ENCODE data around the gene RAB27A.

RAB27A gene

GRCh38 chr15:55186331-55186730, 103.3 kb downstream of the RAB27A start:
- H3K4me3 ChIP-seq (ENCODE audit: low read depth, low read length, poor library complexity, severe bottlenecking), result no peak overlapping the region
- no peak for TF ChIP-seq EZH2 (IDR thresholded peaks at IDR 0.05; ENCODE audit: borderline replicate concordance, low read length)
- TF ChIP-seq, protein P1, sequence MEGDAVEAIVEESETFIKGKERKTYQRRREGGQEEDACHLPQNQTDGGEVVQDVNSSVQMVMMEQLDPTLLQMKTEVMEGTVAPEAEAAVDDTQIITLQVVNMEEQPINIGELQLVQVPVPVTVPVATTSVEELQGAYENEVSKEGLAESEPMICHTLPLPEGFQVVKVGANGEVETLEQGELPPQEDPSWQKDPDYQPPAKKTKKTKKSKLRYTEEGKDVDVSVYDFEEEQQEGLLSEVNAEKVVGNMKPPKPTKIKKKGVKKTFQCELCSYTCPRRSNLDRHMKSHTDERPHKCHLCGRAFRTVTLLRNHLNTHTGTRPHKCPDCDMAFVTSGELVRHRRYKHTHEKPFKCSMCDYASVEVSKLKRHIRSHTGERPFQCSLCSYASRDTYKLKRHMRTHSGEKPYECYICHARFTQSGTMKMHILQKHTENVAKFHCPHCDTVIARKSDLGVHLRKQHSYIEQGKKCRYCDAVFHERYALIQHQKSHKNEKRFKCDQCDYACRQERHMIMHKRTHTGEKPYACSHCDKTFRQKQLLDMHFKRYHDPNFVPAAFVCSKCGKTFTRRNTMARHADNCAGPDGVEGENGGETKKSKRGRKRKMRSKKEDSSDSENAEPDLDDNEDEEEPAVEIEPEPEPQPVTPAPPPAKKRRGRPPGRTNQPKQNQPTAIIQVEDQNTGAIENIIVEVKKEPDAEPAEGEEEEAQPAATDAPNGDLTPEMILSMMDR (IDR thresholded peaks at IDR 0.05; ENCODE audit: low read length), result no peak
- no peak overlapping the region for H3K27ac ChIP-seq (ENCODE audit: low read depth, low read length, poor library complexity, severe bottlenecking)
- H3F3A ChIP-seq (ENCODE audit: insufficient read depth, low read length), result no peaks in the 10 kb centered on the region
- H3K4me1 ChIP-seq (ENCODE audit: insufficient read depth, low read length, severe bottlenecking), result no peaks in the 10 kb centered on the region
- no peaks in the 10 kb centered on the region for H3K9me3 ChIP-seq (ENCODE audit: low read length)
- peaks cover 38% of the 10 kb centered on the region for H3K79me2 ChIP-seq (ENCODE audit: insufficient read depth, low read length)
- peaks cover 94% of the 10 kb centered on the region for H3K36me3 ChIP-seq (ENCODE audit: insufficient read depth, low read length)
- H2AFZ ChIP-seq (ENCODE audit: low read length), result no peak overlapping the region
- H3K4me2 ChIP-seq (ENCODE audit: low read length), result no peak overlapping the region
- no peaks in the 10 kb centered on the region for H4K20me1 ChIP-seq (ENCODE audit: insufficient read depth, low read length)
- no peak overlapping the region for H3K9ac ChIP-seq (ENCODE audit: low read length)
- H3K9me2 ChIP-seq (ENCODE audit: low read depth, low read length), result no peaks in the 10 kb centered on the region
- no peaks in the 10 kb centered on the region for H3K27me3 ChIP-seq (ENCODE audit: insufficient read depth, low read length)

DNA sequence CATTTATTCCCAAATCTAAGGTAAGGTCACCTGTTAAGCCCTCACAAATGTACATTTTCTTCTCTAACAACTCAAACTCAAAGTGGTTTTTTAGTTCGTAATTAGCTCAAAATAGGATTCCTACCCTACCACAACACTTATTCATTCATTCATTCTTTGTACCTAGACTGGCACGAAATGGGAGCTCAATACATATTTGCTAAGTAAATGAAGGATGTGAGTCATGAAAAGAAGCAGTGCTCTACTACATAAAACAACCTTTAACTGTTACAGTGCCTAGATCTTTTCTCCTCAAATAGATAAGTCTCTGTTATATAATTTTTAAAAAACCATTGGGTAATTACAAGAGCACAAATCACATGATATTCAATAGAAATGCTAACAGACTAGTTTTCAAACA, 105.9 kb downstream of the RAB27A start:
- H3K27ac ChIP-seq (ENCODE audit: low read depth, low read length, poor library complexity, severe bottlenecking), result no peak overlapping the region
- H3K9me3 ChIP-seq (ENCODE audit: low read length), result no peaks in the 10 kb centered on the region
- H3K36me3 ChIP-seq (ENCODE audit: insufficient read depth, low read length), result peaks cover 93% of the 10 kb centered on the region
- H3K4me3 ChIP-seq (ENCODE audit: low read depth, low read length, poor library complexity, severe bottlenecking), result no peak overlapping the region
- no peaks in the 10 kb centered on the region for H3K4me1 ChIP-seq (ENCODE audit: insufficient read depth, low read length, severe bottlenecking)
- no peak overlapping the region for H3K4me2 ChIP-seq (ENCODE audit: low read length)
- peaks cover 34% of the 10 kb centered on the region for H3K79me2 ChIP-seq (ENCODE audit: insufficient read depth, low read length)
- H3K27me3 ChIP-seq (ENCODE audit: insufficient read depth, low read length), result no peaks in the 10 kb centered on the region
- H2AFZ ChIP-seq (ENCODE audit: low read length), result no peak overlapping the region
- no peak overlapping the region for H3K9ac ChIP-seq (ENCODE audit: low read length)
- H4K20me1 ChIP-seq (ENCODE audit: insufficient read depth, low read length), result no peaks in the 10 kb centered on the region
- H3K9me2 ChIP-seq (ENCODE audit: low read depth, low read length), result no peaks in the 10 kb centered on the region
- TF ChIP-seq, protein P1 (IDR thresholded peaks at IDR 0.05; ENCODE audit: low read length), result no peak
- TF ChIP-seq EZH2 (IDR thresholded peaks at IDR 0.05; ENCODE audit: borderline replicate concordance, low read length), result no peak
- no peaks in the 10 kb centered on the region for H3F3A ChIP-seq (ENCODE audit: insufficient read depth, low read length)

DNA sequence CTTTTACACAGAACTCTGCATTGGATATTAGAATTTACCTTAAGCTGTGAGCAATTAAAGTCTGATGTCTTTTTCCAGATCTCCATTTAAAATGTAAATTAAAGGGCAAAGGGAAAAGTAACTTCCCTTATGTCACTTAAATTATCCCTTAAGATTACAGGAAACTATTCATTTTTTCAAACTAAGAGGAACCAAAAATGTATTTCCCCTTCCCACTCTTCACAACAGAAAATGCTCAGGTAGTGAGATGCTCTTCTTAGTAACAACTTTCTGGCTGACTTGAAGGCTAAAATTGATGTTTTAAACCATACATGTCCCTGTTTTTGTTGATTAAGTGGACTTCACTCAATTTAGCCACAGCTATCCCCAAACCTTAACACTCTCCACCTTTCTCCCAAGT, 110.5 kb downstream of the RAB27A start:
- no peak overlapping the region for H3K9ac ChIP-seq (ENCODE audit: low read length)
- no peaks in the 10 kb centered on the region for H3F3A ChIP-seq (ENCODE audit: insufficient read depth, low read length)
- H3K4me2 ChIP-seq (ENCODE audit: low read length), result no peak overlapping the region
- H3K9me3 ChIP-seq (ENCODE audit: low read length), result no peaks in the 10 kb centered on the region
- H4K20me1 ChIP-seq (ENCODE audit: insufficient read depth, low read length), result no peaks in the 10 kb centered on the region
- no peak overlapping the region for H2AFZ ChIP-seq (ENCODE audit: low read length)
- no peaks in the 10 kb centered on the region for H3K27me3 ChIP-seq (ENCODE audit: insufficient read depth, low read length)
- no peaks in the 10 kb centered on the region for H3K79me2 ChIP-seq (ENCODE audit: insufficient read depth, low read length)
- no peaks in the 10 kb centered on the region for H3K9me2 ChIP-seq (ENCODE audit: low read depth, low read length)
- peaks cover 59% of the 10 kb centered on the region for H3K36me3 ChIP-seq (ENCODE audit: insufficient read depth, low read length)
- TF ChIP-seq, protein P1 (IDR thresholded peaks at IDR 0.05; ENCODE audit: low read length), result no peak
- no peak for TF ChIP-seq EZH2 (IDR thresholded peaks at IDR 0.05; ENCODE audit: borderline replicate concordance, low read length)
- no peaks in the 10 kb centered on the region for H3K4me1 ChIP-seq (ENCODE audit: insufficient read depth, low read length, severe bottlenecking)
- no peak overlapping the region for H3K4me3 ChIP-seq (ENCODE audit: low read depth, low read length, poor library complexity, severe bottlenecking)
- no peak overlapping the region for H3K27ac ChIP-seq (ENCODE audit: low read depth, low read length, poor library complexity, severe bottlenecking)
